ENCODE results near the gene WTIP. TPM values are rescaled to one million over a fixed set of nuclear protein-coding genes. Genes with fewer than 3 reads are reported as not detected.

WTIP gene
- total RNA-seq, 4 donors from 2014 or later = 1.6 to 8.1 (median 2.9) TPM

GRCh38 chr19:34485831-34486230 is 4.3 kb downstream of the WTIP start:
- DNase-seq (peak in 1 of 2 donors; percentile 5), ATAC-seq (no peak)
- no peaks in the 10 kb centered on the region for H3K27me3 ChIP-seq
- H3K27ac ChIP-seq = no peak overlapping the region
- in situ Hi-C loops (cut with MboI; ENCODE audit: low sequenced_read_pairs in 4 of 4) = no loop called here
- TF ChIP-seq POLR2A (IDR thresholded peaks at IDR 0.05) = no peak
- no peak for TF ChIP-seq CTCF (IDR thresholded peaks at IDR 0.05 in 4 of 5, conservative IDR thresholded peaks at IDR 0.05 in 1 of 5)
- H3K4me1 ChIP-seq = peaks cover 4 to 17% of the 10 kb centered on the region in 2 donors
- H3K4me3 ChIP-seq = no peak overlapping the region
- H3K9me3 ChIP-seq = no peaks in the 10 kb centered on the region
- H3K36me3 ChIP-seq = no peaks in the 10 kb centered on the region
- intact Hi-C loops (cut with DNase I; ENCODE audit: low total_unique reads) = no loop called here

GRCh38 chr19:34487651-34488051 is 6.1 kb downstream of the WTIP start:
- in situ Hi-C loops (cut with MboI; ENCODE audit: low sequenced_read_pairs in 4 of 4) (no loop called here), intact Hi-C loops (cut with DNase I; ENCODE audit: low total_unique reads) (no loop called here)
- Histone ChIP-seq H3K9me3 (no peaks in the 10 kb centered on the region), H3K4me3 (no peak overlapping the region), H3K36me3 (no peaks in the 10 kb centered on the region), H3K4me1 (peaks cover 2 to 11% of the 10 kb centered on the region in 2 donors), H3K27ac (no peak overlapping the region), H3K27me3 (no peaks in the 10 kb centered on the region)
- DNase-seq (peak in 1 of 2 donors; percentile 8), ATAC-seq (no peak)
- TF ChIP-seq POLR2A (IDR thresholded peaks at IDR 0.05) (no peak), CTCF (IDR thresholded peaks at IDR 0.05 in 4 of 5, conservative IDR thresholded peaks at IDR 0.05 in 1 of 5) (no peak)

GRCh38 chr19:34489175-34489574 is 7.6 kb downstream of the WTIP start:
- Histone ChIP-seq H3K4me1 (no peaks in the 10 kb centered on the region), H3K36me3 (peaks cover 0 to 10% of the 10 kb centered on the region in 2 donors), H3K27me3 (no peaks in the 10 kb centered on the region), H3K4me3 (no peak overlapping the region), H3K9me3 (no peaks in the 10 kb centered on the region), H3K27ac (no peak overlapping the region)
- ATAC-seq (no peak), DNase-seq (peak in 1 of 2 donors; percentile 1)
- TF ChIP-seq CTCF (IDR thresholded peaks at IDR 0.05 in 4 of 5, conservative IDR thresholded peaks at IDR 0.05 in 1 of 5) (no peak), POLR2A (IDR thresholded peaks at IDR 0.05) (no peak)
- in situ Hi-C loops (cut with MboI; ENCODE audit: low sequenced_read_pairs in 4 of 4) (no loop called here), intact Hi-C loops (cut with DNase I; ENCODE audit: low total_unique reads) (no loop called here)

- Histone ChIP-seq H3K27ac (no peak overlapping the region), H3K4me3 (no peak overlapping the region), H3K36me3 (peaks cover 0 to 20% of the 10 kb centered on the region in 2 donors), H3K27me3 (no peaks in the 10 kb centered on the region), H3K9me3 (no peaks in the 10 kb centered on the region), H3K4me1 (no peaks in the 10 kb centered on the region)
- in situ Hi-C loops (cut with MboI; ENCODE audit: low sequenced_read_pairs in 4 of 4) = loop anchor here in 1 of 4 donors (10.0 kb wide), 1 partner anchor 225 kb away; no protein-coding TSS in a partner anchor
- no peak for ATAC-seq
- peak in 1 of 2 donors; percentile 5 for DNase-seq
- intact Hi-C loops (cut with DNase I; ENCODE audit: low total_unique reads) = no loop called here
- TF ChIP-seq POLR2A (IDR thresholded peaks at IDR 0.05) = no peak
- no peak for TF ChIP-seq CTCF (IDR thresholded peaks at IDR 0.05 in 4 of 5, conservative IDR thresholded peaks at IDR 0.05 in 1 of 5)
Measured at GRCh38 chr19:34490141-34490766, 8.7 kb downstream of the WTIP start.

All from gastrocnemius medialis (tissue), 4 donors.